Upper lobe of left lung (tissue), 4 donors: ENCODE data around the gene EXOC2.

Experiments used
- EP300 ChIP-seq, 4 donors: sonication (generic); formaldehyde crosslinking; IDR thresholded peaks; one replicate each; pipeline ENCODE4 v1.5.1; 2017; ENCODE audit warnings: antibody characterized with exemption in 4 of 4, control low read depth in 2 of 4
- POLR2A ChIP-seq, 4 donors: fragments of 450-650 bp; IDR thresholded peaks; one replicate each; pipeline ENCODE4 v1.5.1; 2016 to 2017; ENCODE audit warnings: antibody characterized with exemption in 4 of 4, mild to moderate bottlenecking in 2 of 4
- POLR2AphosphoS5 ChIP-seq, 2 donors: sonication (generic); formaldehyde crosslinking; IDR thresholded peaks; one replicate each; pipeline ENCODE4 v1.5.1; 2017; ENCODE audit warnings: antibody characterized with exemption in 2 of 2
- TF ChIP-seq, protein P1 (sequence below), 6 experiments: fragments of 450-650 bp in 4 of 6; fragments of 200-600 bp in 2 of 6; sonication (generic) in 2 of 6; IDR thresholded peaks; one replicate each; pipeline ENCODE4 v1.5.1; 2016 to 2019; ENCODE audit warnings: antibody characterized with exemption in 6 of 6

- TF ChIP-seq, protein P1, sequence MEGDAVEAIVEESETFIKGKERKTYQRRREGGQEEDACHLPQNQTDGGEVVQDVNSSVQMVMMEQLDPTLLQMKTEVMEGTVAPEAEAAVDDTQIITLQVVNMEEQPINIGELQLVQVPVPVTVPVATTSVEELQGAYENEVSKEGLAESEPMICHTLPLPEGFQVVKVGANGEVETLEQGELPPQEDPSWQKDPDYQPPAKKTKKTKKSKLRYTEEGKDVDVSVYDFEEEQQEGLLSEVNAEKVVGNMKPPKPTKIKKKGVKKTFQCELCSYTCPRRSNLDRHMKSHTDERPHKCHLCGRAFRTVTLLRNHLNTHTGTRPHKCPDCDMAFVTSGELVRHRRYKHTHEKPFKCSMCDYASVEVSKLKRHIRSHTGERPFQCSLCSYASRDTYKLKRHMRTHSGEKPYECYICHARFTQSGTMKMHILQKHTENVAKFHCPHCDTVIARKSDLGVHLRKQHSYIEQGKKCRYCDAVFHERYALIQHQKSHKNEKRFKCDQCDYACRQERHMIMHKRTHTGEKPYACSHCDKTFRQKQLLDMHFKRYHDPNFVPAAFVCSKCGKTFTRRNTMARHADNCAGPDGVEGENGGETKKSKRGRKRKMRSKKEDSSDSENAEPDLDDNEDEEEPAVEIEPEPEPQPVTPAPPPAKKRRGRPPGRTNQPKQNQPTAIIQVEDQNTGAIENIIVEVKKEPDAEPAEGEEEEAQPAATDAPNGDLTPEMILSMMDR (IDR thresholded peaks at IDR 0.05), result no peak
- TF ChIP-seq EP300 (IDR thresholded peaks at IDR 0.05) (no peak), POLR2A (IDR thresholded peaks at IDR 0.05) (no peak), POLR2AphosphoS5 (IDR thresholded peaks at IDR 0.05) (no peak)
Observed at GRCh38 chr6:453152-453551, 239.8 kb downstream of the EXOC2 start.
